Astrocyte of the cerebellum (primary cell): ENCODE results near the gene JAKMIP1.
"Not testable (repeated sequence)": the region's sequence is repeated elsewhere in the genome, so short reads cannot be mapped to it uniquely, and the experiment has no call there.

ENCODE experiments used
- DNase-seq: peaks from one replicate; pipeline ENCODE4 v3.0.0-alpha.2; 2011; ENCODE audit warnings: low read depth
- H3K4me3 ChIP-seq: 2 replicates; pipeline ENCODE4 v1.5.1; 2011; ENCODE audit warnings: mild to moderate bottlenecking, low read depth, low read length, moderate library complexity
- CTCF ChIP-seq: IDR thresholded peaks from 2 replicates; pipeline ENCODE4 v1.5.1; 2012; ENCODE audit warnings: low read length, low read depth, moderate library complexity, mild to moderate bottlenecking; ENCODE audit errors: missing control alignments
- in situ Hi-C: cut with HindIII; loops from 2 replicates; pipeline ENCODE4 v1.10.0; 2017; ENCODE audit warnings: low sequenced_read_pairs

JAKMIP1 gene

GRCh38 chr4:6141554-6141953 is 58.8 kb downstream of the JAKMIP1 start:
- no peak for TF ChIP-seq CTCF
- in situ Hi-C loops = no loop called here
- DNase-seq = no peak

GRCh38 chr4:6141021-6141420 is 59.3 kb downstream of the JAKMIP1 start:
- H3K4me3 ChIP-seq, DNase-seq, in situ Hi-C loops: not testable (repeated sequence)

More at GRCh38 chr4:6141554-6141953, 58.8 kb downstream of the JAKMIP1 start:
- H3K4me3 ChIP-seq = no peak overlapping the region

- in situ Hi-C loops = no loop called here
- H3K4me3 ChIP-seq = no peak overlapping the region
- DNase-seq = no peak
Observed at GRCh38 chr4:6137747-6138135, 62.6 kb downstream of the JAKMIP1 start.

GRCh38 chr4:6137027-6137746 is 63.2 kb downstream of the JAKMIP1 start:
- H3K4me3 ChIP-seq = no peak overlapping the region
- no peak for TF ChIP-seq CTCF
- no peak for DNase-seq
- in situ Hi-C loops = no loop called here

More at GRCh38 chr4:6137747-6138135, 62.6 kb downstream of the JAKMIP1 start:
- no peak for TF ChIP-seq CTCF

GRCh38 chr4:6134612-6135220 is 65.6 kb downstream of the JAKMIP1 start:
- DNase-seq = no peak

GRCh38 chr4:6132716-6133115 is 67.6 kb downstream of the JAKMIP1 start:
- in situ Hi-C loops = no loop called here
- no peak for DNase-seq
- no peak for TF ChIP-seq CTCF
- H3K4me3 ChIP-seq = no peak overlapping the region

More at GRCh38 chr4:6134612-6135220, 65.6 kb downstream of the JAKMIP1 start:
- H3K4me3 ChIP-seq = no peak overlapping the region
- in situ Hi-C loops = no loop called here
- no peak for TF ChIP-seq CTCF

GRCh38 chr4:6128221-6128850 is 72.0 kb downstream of the JAKMIP1 start:
- H3K4me3 ChIP-seq = no peak overlapping the region
- in situ Hi-C loops = no loop called here
- DNase-seq = no peak
- no peak for TF ChIP-seq CTCF
